Naive thymus-derived CD8-positive, alpha-beta T cell (primary cell): ENCODE data around the gene SORBS2. TPM values are rescaled to one million over a fixed set of nuclear protein-coding genes. Genes with fewer than 3 reads are reported as not detected.

Experiments used
- ATAC-seq, 2 donors: fragments of 150-1000 bp; cut with Tn5 transposase in 1 of 2; sonication (Bioruptor Pico), chemical (Tn5 transposase) in 1 of 2; 1 replicate in 1 of 2; 2 replicates in 1 of 2; pipeline ENCODE4 v1.10.0; 2021; ENCODE audit warnings: mild to moderate bottlenecking in 2 of 2, moderate library complexity in 2 of 2
- POLR2A ChIA-PET: fragments of 350-600 bp; sonication (Branson Sonifier 250); formaldehyde crosslinking; loops from one replicate; lab custom pipeline; 2021; ENCODE audit warnings: antibody characterized with exemption; lab: Charles Lee
- DNase-seq, 10 donors: peaks; one replicate each; pipeline versions ENCODE4 v3.0.0 to v3.0.0-alpha.2; 2020 to 2022
- H3K27ac Mint-ChIP-seq, 10 donors: one replicate each; pipeline ENCODE4 v1.8.0; 2020 to 2022; ENCODE audit warnings: mild to moderate bottlenecking in 10 of 10, mixed read lengths in 10 of 10, moderate library complexity in 4 of 10, inconsistent platforms in 1 of 10
- H3K27me3 Mint-ChIP-seq, 5 donors: one replicate each; pipeline ENCODE4 v1.8.0; 2021 to 2022; ENCODE audit warnings: mixed read lengths in 5 of 5
- H3K36me3 Mint-ChIP-seq, 3 donors: one replicate each; pipeline ENCODE4 v1.8.0; 2020 to 2022; ENCODE audit warnings: mixed read lengths in 3 of 3, mild to moderate bottlenecking in 2 of 3, inconsistent platforms in 1 of 3
- H3K4me1 Mint-ChIP-seq, 4 donors: one replicate each; pipeline ENCODE4 v1.8.0; 2021 to 2022; ENCODE audit warnings: mixed read lengths in 4 of 4
- H3K4me3 Mint-ChIP-seq, 10 donors: one replicate each; pipeline ENCODE4 v1.8.0; 2020 to 2022; ENCODE audit warnings: mild to moderate bottlenecking in 10 of 10, mixed read lengths in 10 of 10, moderate library complexity in 6 of 10, inconsistent platforms in 1 of 10
- H3K9me3 Mint-ChIP-seq, 9 donors: one replicate each; pipeline ENCODE4 v1.8.0; 2020 to 2022; ENCODE audit warnings: mixed read lengths in 9 of 9, mild to moderate bottlenecking in 3 of 9, inconsistent platforms in 1 of 9, moderate library complexity in 1 of 9
- polyA plus RNA-seq, 3 donors: library from polyadenylated mRNA; unstranded; fragments of 300-500 nt; fragmentation: Illumina TruSeq; gene quantifications; one replicate each; pipeline ENCODE4 v1.2.3, GENCODE V29; 2021
- total RNA-seq, 8 experiments: library from RNA in 2 of 8; stranded (reverse) in 2 of 8; gene quantifications; one replicate each; pipeline ENCODE4 v1.2.3 and lab custom pipeline; 2021 to 2026

The SORBS2 gene
- total and polyA plus RNA-seq, 5 experiments from 2014 or later: 1.4 TPM; not detected in 4

GRCh38 chr4:185542626-185543315, 269.2 kb downstream of the SORBS2 start:
- no peaks in the 10 kb centered on the region for H3K9me3 Mint-ChIP-seq
- ATAC-seq (no peak), DNase-seq (no peak)
- H3K36me3 Mint-ChIP-seq: no peaks in the 10 kb centered on the region
- no peak overlapping the region for H3K4me3 Mint-ChIP-seq
- no peaks in the 10 kb centered on the region for H3K4me1 Mint-ChIP-seq
- no peak overlapping the region for H3K27ac Mint-ChIP-seq
- POLR2A ChIA-PET: no interaction called here
- H3K27me3 Mint-ChIP-seq: peaks cover 0 to 20% (median 16%) of the 10 kb centered on the region in 5 donors

- no peak for ATAC-seq
- Mint-ChIP-seq H3K9me3 (no peaks in the 10 kb centered on the region), H3K4me3 (no peak overlapping the region), H3K27me3 (peaks cover 0 to 23% (median 19%) of the 10 kb centered on the region in 5 donors), H3K27ac (no peak overlapping the region), H3K4me1 (no peaks in the 10 kb centered on the region), H3K36me3 (no peaks in the 10 kb centered on the region)
- POLR2A ChIA-PET: no interaction called here
- no peak for DNase-seq
Measured at GRCh38 chr4:185541251-185541727, 270.7 kb downstream of the SORBS2 start.

- Mint-ChIP-seq H3K27ac (no peak overlapping the region), H3K27me3 (peaks cover 0 to 29% (median 25%) of the 10 kb centered on the region in 5 donors), H3K9me3 (no peaks in the 10 kb centered on the region), H3K4me3 (no peak overlapping the region), H3K4me1 (peaks cover 0 to 4% (median under 1%) of the 10 kb centered on the region in 4 donors), H3K36me3 (no peaks in the 10 kb centered on the region)
- ATAC-seq: no peak
- DNase-seq: no peak
- POLR2A ChIA-PET: no interaction called here
Measured at GRCh38 chr4:185540487-185541120, 271.4 kb downstream of the SORBS2 start.

- POLR2A ChIA-PET: no interaction called here
- Mint-ChIP-seq H3K9me3 (no peaks in the 10 kb centered on the region), H3K36me3 (no peaks in the 10 kb centered on the region), H3K4me1 (peaks cover 0 to 5% (median under 1%) of the 10 kb centered on the region in 4 donors), H3K27me3 (peaks cover 0 to 30% (median 25%) of the 10 kb centered on the region in 5 donors), H3K27ac (no peak overlapping the region), H3K4me3 (no peak overlapping the region)
- no peak for ATAC-seq
- DNase-seq: no peak
Measured at GRCh38 chr4:185540040-185540439, 272.0 kb downstream of the SORBS2 start.

- POLR2A ChIA-PET: no interaction called here
- ATAC-seq (no peak), DNase-seq (no peak)
- Mint-ChIP-seq H3K27me3 (peaks cover 0 to 33% (median 28%) of the 10 kb centered on the region in 5 donors), H3K36me3 (no peaks in the 10 kb centered on the region), H3K27ac (no peak overlapping the region), H3K4me3 (no peak overlapping the region), H3K9me3 (no peaks in the 10 kb centered on the region), H3K4me1 (peaks cover 0 to 8% (median 3%) of the 10 kb centered on the region in 4 donors)
Measured at GRCh38 chr4:185538806-185539205, 273.2 kb downstream of the SORBS2 start.

- Mint-ChIP-seq H3K9me3 (no peaks in the 10 kb centered on the region), H3K36me3 (no peaks in the 10 kb centered on the region), H3K4me1 (peaks cover 0 to 8% (median 3%) of the 10 kb centered on the region in 4 donors), H3K27ac (no peak overlapping the region), H3K27me3 (peaks cover 18 to 37% (median 28%) of the 10 kb centered on the region in 5 donors), H3K4me3 (no peak overlapping the region)
- DNase-seq: no peak
- POLR2A ChIA-PET: no interaction called here
- no peak for ATAC-seq
Measured at GRCh38 chr4:185536411-185536709, 275.6 kb downstream of the SORBS2 start.

GRCh38 chr4:185535612-185536410, 276.2 kb downstream of the SORBS2 start:
- no peak for DNase-seq
- Mint-ChIP-seq H3K27ac (no peak overlapping the region), H3K36me3 (no peaks in the 10 kb centered on the region), H3K27me3 (peaks cover 23 to 37% (median 31%) of the 10 kb centered on the region in 5 donors), H3K4me1 (peaks cover 0 to 8% (median 3%) of the 10 kb centered on the region in 4 donors), H3K4me3 (peak overlapping the region in 7 of 10 donors; percentile 33 to 74 (median 64)), H3K9me3 (no peaks in the 10 kb centered on the region)
- peak in 1 of 2 donors; percentile 25 for ATAC-seq
- POLR2A ChIA-PET: no interaction called here
